AG09319 (cell line): ENCODE measurements around the gene UFSP2.

Experiments used
- DNase-seq: peaks from one replicate; pipeline ENCODE4 v3.0.0-alpha.2; 2010; ENCODE audit warnings: low read depth; ENCODE audit errors: extremely low read depth
- CTCF ChIP-seq: IDR thresholded peaks from 2 replicates; pipeline ENCODE4 v1.5.1; 2011; ENCODE audit warnings: low read depth, mild to moderate bottlenecking, inconsistent platforms, low read length, moderate library complexity

The UFSP2 gene

GRCh38 chr4:185468999-185469398 is 43.2 kb upstream of the UFSP2 start:
- TF ChIP-seq CTCF = no peak

GRCh38 chr4:185467991-185468390 is 42.2 kb upstream of the UFSP2 start:
- no peak for TF ChIP-seq CTCF
- DNase-seq = no peak

More at GRCh38 chr4:185468999-185469398, 43.2 kb upstream of the UFSP2 start:
- DNase-seq = no peak

GRCh38 chr4:185467101-185467500 is 41.3 kb upstream of the UFSP2 start:
- DNase-seq = no peak
- TF ChIP-seq CTCF = no peak

GRCh38 chr4:185465707-185466106 is 39.9 kb upstream of the UFSP2 start:
- no peak for TF ChIP-seq CTCF
- no peak for DNase-seq

GRCh38 chr4:185464887-185465286 is 39.1 kb upstream of the UFSP2 start:
- no peak for DNase-seq
- TF ChIP-seq CTCF = no peak

- no peak for DNase-seq
- no peak for TF ChIP-seq CTCF
These were observed 38.4 kb upstream of the UFSP2 start for GRCh38 chr4:185464183-185464582.

GRCh38 chr4:185463541-185463940 is 37.8 kb upstream of the UFSP2 start:
- TF ChIP-seq CTCF = no peak
- no peak for DNase-seq
